Smooth muscle cell (in vitro differentiated cells): ENCODE measurements around the gene C10orf53. TPM values are rescaled to one million over a fixed set of nuclear protein-coding genes. Genes with fewer than 3 reads are reported as not detected.

Experiments used
- DNase-seq: peaks from one replicate; lab custom pipeline; 2025; ENCODE audit not compliant: unreplicated experiment; lab: John Stamatoyannopoulos, UW
- H2AFZ ChIP-seq: fragments of 200-600 bp; sonication (generic); 2 replicates; pipeline ENCODE4 v1.6.0; 2016; ENCODE audit warnings: antibody characterized with exemption, low read depth, mild to moderate bottlenecking
- H3F3A ChIP-seq: fragments of 200-600 bp; sonication (generic); 2 replicates; pipeline ENCODE4 v1.6.0; 2017; ENCODE audit warnings: antibody characterized with exemption, low read depth
- H3K27ac ChIP-seq: fragments of 200-600 bp; sonication (generic); 2 replicates; pipeline ENCODE4 v1.5.1; 2016; ENCODE audit warnings: low read depth, mild to moderate bottlenecking
- H3K27me3 ChIP-seq: fragments of 200-600 bp; sonication (generic); 2 replicates; pipeline ENCODE4 v1.6.1; 2016; ENCODE audit warnings: low read depth, mild to moderate bottlenecking
- H3K36me3 ChIP-seq: fragments of 200-600 bp; sonication (generic); 2 replicates; pipeline ENCODE4 v1.5.1; 2016; ENCODE audit warnings: low read depth
- H3K4me1 ChIP-seq: fragments of 200-600 bp; sonication (generic); 2 replicates; pipeline ENCODE4 v1.5.1; 2016; ENCODE audit warnings: low read depth
- H3K4me2 ChIP-seq: fragments of 200-600 bp; sonication (generic); 2 replicates; pipeline ENCODE4 v1.6.0; 2016; ENCODE audit warnings: mild to moderate bottlenecking
- H3K4me3 ChIP-seq: fragments of 200-600 bp; sonication (generic); 2 replicates; pipeline ENCODE4 v1.5.1; 2016; ENCODE audit warnings: mild to moderate bottlenecking
- H3K79me2 ChIP-seq: fragments of 200-600 bp; sonication (generic); 2 replicates; pipeline ENCODE4 v1.6.0; 2016; ENCODE audit warnings: low read depth, mild to moderate bottlenecking
- H3K9ac ChIP-seq: fragments of 200-600 bp; sonication (generic); 2 replicates; pipeline ENCODE4 v1.6.0; 2016; ENCODE audit warnings: low read depth
- H3K9me3 ChIP-seq: fragments of 200-600 bp; sonication (generic); replicated peaks from 2 replicates; pipeline ENCODE4 v1.5.1; 2016; ENCODE audit warnings: low read depth
- H4K20me1 ChIP-seq: fragments of 200-600 bp; sonication (generic); 2 replicates; pipeline ENCODE4 v1.6.0; 2016; ENCODE audit warnings: low read depth
- WGBS: methylation state at CpG from one replicate; pipeline ENCODE4 v1.1.7; 2016; ENCODE audit warnings: low lambda C conversion rate; 5-methylcytosine and 5-hydroxymethylcytosine counted together
- polyA plus RNA-seq: library from polyadenylated mRNA; unstranded; fragments of >200 nt; fragmentation: Nextera tagmentation; extraction: Ambion mirVana; gene quantifications from 2 replicates; pipeline ENCODE4 v1.2.1, GENCODE V29; 2016
- total RNA-seq: library from RNA; depleted of rRNA; stranded (reverse); fragments of >200 nt; gene quantifications from 2 replicates; pipeline ENCODE4 v1.2.3, GENCODE V29; 2014
- TF ChIP-seq, protein P1 (sequence below): fragments of 200-600 bp; sonication (generic); IDR thresholded peaks from 2 replicates; pipeline ENCODE4 v1.5.1; 2017; ENCODE audit warnings: borderline replicate concordance, mild to moderate bottlenecking, antibody characterized with exemption; ENCODE audit not compliant: insufficient read depth, poor library complexity, severe bottlenecking

C10orf53 gene
- total and polyA plus RNA-seq, 2 experiments from 2014 or later, result not detected

DNA sequence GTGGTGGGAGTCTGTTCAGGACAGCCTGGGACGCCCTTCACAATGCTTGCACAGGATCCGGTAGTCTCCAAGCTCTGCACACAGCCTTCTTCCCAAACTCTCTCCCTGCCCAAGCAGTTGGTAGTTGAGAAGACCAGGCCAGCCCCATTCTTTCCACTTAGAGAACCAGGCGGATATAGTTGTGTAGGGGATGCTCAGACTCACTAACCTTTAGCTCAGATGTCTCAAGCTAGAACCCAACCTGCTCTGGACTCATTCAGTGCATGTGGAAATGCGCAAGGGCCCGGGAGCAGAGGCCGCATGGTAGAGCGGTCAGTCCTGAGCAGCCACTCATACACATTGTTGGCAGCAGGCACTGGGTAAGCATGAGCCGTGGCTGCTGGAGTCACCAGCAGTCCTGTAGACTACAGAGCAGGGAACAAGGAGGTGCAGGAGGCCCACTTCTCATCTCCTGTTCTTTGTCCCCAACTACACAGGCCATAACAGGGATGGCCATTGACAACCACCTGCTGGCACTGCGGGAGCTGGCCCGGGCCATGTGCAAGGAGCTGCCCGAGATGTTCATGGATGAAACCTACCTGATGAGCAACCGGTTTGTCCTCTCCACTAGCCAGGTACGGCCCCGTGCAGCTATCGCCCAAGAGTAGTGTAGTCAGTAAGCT lies 17.2 kb upstream of the C10orf53 start:
- Histone ChIP-seq H3K9me3 (no peaks in the 10 kb centered on the region), H3K4me3 (no peak overlapping the region), H3K79me2 (no peaks in the 10 kb centered on the region), H4K20me1 (no peaks in the 10 kb centered on the region), H3K4me2 (no peak overlapping the region), H3K27ac (no peak overlapping the region), H3K36me3 (no peaks in the 10 kb centered on the region), H3K27me3 (no peaks in the 10 kb centered on the region), H3K9ac (no peak overlapping the region), H2AFZ (no peak overlapping the region), H3K4me1 (no peaks in the 10 kb centered on the region), H3F3A (no peaks in the 10 kb centered on the region)
- DNase-seq, result no peak
- TF ChIP-seq, protein P1, sequence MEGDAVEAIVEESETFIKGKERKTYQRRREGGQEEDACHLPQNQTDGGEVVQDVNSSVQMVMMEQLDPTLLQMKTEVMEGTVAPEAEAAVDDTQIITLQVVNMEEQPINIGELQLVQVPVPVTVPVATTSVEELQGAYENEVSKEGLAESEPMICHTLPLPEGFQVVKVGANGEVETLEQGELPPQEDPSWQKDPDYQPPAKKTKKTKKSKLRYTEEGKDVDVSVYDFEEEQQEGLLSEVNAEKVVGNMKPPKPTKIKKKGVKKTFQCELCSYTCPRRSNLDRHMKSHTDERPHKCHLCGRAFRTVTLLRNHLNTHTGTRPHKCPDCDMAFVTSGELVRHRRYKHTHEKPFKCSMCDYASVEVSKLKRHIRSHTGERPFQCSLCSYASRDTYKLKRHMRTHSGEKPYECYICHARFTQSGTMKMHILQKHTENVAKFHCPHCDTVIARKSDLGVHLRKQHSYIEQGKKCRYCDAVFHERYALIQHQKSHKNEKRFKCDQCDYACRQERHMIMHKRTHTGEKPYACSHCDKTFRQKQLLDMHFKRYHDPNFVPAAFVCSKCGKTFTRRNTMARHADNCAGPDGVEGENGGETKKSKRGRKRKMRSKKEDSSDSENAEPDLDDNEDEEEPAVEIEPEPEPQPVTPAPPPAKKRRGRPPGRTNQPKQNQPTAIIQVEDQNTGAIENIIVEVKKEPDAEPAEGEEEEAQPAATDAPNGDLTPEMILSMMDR, result no peak
- WGBS, result 89% methylated on average over 15 of the region's 15 CpGs

DNA sequence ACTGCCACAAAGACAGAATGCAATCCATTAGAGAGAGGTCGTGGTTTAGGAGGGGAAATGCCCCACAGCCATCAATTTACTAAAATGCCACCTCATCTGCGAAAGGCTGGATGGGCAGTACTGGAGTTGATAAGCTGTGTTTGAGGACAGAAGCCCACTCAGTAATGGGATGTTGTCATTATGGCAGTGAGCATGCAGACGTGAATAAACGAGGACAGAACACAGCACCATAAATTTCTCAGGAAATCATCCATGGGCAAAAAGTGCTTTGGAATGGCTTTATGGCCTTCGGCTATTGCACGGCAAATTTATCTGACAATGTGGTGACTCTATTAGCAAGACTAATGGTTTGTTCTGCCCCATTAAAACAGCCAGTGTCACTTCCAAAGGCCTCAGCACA lies 15.9 kb upstream of the C10orf53 start:
- Histone ChIP-seq H3K9ac (no peak overlapping the region), H3K36me3 (no peaks in the 10 kb centered on the region), H3K79me2 (no peaks in the 10 kb centered on the region), H3K4me2 (no peak overlapping the region), H4K20me1 (no peaks in the 10 kb centered on the region), H2AFZ (no peak overlapping the region), H3K27me3 (peaks cover 2% of the 10 kb centered on the region), H3K4me1 (no peaks in the 10 kb centered on the region), H3K4me3 (no peak overlapping the region), H3F3A (no peaks in the 10 kb centered on the region), H3K9me3 (no peaks in the 10 kb centered on the region), H3K27ac (no peak overlapping the region)
- 74% methylated on average over 6 of the region's 6 CpGs for WGBS
- TF ChIP-seq, protein P1, result no peak
- no peak for DNase-seq

DNA sequence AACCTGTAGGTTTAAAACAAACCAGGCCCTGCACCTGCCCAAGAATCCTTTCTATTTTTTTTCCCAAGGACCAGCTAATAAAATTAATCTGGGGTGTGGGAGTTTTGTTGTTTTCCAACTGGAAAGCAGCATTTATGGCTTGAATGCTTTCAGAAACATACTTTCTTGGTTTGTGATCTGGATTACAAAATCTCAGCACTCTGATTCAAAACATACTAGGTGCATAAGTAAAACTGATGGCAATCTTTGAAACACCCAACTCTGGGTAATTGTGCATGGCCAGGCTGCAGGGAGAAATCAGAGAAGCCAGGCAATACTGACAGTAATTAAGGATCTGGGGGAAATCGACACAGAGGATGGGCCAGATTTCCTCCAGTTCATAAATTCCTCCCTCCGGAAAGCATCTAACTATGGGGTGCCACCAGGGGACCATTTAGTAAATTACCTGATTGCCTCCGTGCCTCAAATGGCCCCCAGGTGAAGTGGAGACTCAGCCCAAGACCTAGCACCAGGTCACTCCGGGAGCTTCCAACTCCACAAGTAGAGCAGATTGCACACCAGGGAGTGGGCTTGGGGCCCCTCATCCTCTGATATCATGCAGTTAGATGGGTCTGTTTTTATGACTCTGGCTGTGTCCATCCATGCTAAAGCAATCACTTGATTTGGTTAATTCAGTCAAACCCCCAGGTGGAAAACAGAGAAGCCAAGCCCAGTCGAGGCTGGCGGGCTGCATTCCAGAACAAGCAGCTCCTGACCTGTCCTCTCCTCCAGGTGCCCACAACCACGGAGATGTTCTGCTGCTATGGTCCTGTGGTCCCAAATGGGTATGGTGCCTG lies 15.2 kb upstream of the C10orf53 start:
- H4K20me1 ChIP-seq, result no peaks in the 10 kb centered on the region
- no peaks in the 10 kb centered on the region for H3K4me1 ChIP-seq
- no peaks in the 10 kb centered on the region for H3F3A ChIP-seq
- no peak overlapping the region for H2AFZ ChIP-seq
- H3K9ac ChIP-seq, result no peak overlapping the region
- no peak for DNase-seq
- H3K27me3 ChIP-seq, result peaks cover 9% of the 10 kb centered on the region
- no peaks in the 10 kb centered on the region for H3K79me2 ChIP-seq
- no peak overlapping the region for H3K4me3 ChIP-seq
- whole genome bisulfite sequencing, result 82% methylated on average over 7 of the region's 7 CpGs
- no peaks in the 10 kb centered on the region for H3K9me3 ChIP-seq
- TF ChIP-seq, protein P1, result no peak
- no peak overlapping the region for H3K4me2 ChIP-seq
- no peak overlapping the region for H3K27ac ChIP-seq
- H3K36me3 ChIP-seq, result no peaks in the 10 kb centered on the region
